ENCODE measurements around the gene ADAMTSL5.

Gene ADAMTSL5

DNA sequence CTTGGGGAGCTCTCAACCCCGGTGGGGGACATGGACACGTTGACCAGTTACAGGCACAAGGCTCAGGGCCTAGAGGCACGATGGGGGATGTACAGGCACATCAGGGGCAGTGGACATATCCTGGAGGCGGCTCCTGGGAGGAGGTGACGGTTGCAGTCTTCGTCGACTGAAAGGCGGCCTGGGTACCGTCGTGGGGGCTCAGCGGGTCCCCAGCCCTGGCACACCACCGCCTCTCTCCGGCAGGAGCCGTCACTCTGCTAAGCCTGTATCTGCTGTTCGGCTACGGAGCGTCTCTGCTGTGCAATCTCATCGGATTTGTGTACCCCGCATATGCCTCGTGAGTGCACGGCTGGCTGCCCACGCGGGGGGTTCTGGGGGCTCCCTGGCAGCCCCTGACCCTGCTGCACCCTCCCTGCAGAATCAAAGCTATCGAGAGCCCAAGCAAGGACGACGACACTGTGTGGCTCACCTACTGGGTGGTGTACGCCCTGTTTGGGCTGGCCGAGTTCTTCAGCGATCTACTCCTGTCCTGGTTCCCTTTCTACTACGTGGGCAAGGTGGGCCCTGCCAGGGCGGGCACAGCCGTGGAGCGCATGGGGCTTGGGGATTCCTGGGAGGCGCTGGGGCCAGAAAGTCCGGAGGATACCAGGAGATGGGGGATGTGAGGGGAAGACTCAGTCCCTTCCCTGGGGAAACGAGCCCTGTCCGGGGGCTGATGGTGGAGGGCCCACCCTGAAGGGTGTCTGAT is 17.6 kb downstream of the ADAMTSL5 start:
- no peak for DNase-seq

DNA sequence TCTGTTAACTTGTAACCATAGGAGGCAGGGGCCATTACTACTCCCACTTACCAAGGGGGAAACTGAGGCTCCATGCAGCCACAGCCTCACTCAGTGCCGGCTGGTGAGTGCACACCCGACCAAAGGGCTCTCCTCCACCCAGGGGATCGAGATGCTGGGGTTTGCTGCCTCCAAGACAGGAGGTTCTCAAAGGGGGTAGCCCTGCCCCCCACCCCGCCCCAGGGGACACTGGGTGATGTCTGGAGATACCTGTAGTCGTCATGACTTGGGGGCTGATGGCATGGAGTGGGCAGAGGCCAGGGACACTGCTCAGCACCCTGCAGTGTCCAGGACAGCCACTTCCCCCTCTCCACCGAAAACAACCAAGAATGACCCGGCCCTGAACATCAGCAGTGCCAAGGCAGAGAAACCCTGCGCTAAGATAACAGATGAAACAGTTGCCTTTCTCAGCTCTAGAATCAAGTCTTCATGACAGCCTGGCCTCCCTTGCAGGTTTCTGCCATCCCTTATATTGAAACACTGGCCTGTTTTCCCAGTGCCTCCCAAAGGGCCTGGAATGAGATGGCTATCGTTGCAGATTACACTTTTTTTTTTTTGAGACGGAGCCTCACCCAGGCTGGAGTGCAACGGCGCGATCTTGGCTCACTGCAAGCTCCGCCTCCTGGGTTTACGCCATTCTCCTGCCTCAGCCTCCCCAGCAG is 18.6 kb downstream of the ADAMTSL5 start:
- DNase-seq: no peak

- no peak for DNase-seq
Measured at GRCh38 chr19:1492474-1493006, 20.3 kb downstream of the ADAMTSL5 start.

DNA sequence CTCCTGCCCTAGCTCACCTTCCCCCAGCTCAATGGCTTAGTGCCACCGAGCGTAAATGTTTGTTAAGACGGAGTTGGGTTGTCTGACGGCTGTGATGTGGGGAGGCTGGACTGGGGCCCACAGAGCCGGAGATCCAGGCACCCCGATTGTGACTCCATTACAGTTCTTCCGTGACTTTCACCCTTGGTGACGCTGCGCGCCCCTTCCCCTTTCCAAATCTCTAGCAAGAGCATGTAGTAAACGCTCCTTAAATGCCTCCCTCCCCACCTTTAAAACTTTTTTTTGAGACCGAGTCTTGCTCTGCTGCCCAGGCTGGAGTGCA is 21.0 kb downstream of the ADAMTSL5 start:
- DNase-seq: no peak

- DNase-seq: no peak
Measured at GRCh38 chr19:1491114-1491848, 21.5 kb downstream of the ADAMTSL5 start, which contains the start of gene REEP6. Gene REEP6 (plus strand): TSS chr19:1491181. CDS start chr19:1491270, 89 bp downstream.

- peak; percentile 98 for DNase-seq
Measured at GRCh38 chr19:1490311-1491113, 22.3 kb downstream of the ADAMTSL5 start, which contains the start of gene PCSK4. Gene PCSK4 (minus strand): TSS chr19:1490350. CDS start chr19:1490346, 4 bp downstream.

DNA sequence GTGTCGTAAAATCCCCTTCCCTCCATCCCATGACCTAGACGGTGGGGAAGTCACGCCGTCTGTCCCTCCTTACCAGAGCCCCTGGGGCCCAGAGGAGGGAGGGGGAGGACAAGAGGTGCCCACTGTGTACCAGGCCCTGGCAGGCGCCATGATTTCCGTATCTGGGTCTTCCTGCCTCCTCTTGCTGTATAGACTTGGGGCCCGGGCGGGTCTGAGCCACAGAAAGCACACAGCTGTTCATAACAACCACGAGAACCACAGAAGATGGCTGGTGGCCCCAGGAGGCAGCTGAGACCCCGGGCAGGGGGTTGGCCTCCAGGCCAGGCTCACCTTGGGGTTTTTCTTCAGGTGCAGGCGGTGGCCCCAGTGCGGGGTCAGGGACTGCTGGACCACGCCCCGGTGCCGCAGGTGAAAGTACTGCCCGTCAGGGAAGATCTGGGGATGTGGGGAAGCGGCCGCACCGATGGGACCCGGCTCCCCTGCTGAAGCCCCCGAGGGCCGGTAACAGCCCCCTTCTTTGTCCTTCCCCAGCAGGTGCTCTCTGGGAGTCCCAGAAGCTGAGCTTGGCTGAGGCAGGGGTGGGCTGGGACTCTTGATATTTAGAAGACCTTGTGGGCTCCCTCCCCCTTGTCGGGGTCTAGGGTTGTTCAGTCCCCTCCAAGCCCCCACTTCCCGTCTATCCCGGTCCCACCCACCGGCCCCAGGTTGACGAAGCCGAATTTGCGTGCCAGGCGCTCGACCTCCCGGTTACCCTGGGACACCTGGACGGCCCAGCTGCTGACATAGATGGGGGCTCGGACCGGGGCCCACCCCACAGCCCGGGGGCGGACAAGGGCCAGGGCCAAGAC is 23.1 kb downstream of the ADAMTSL5 start:
- DNase-seq: no peak

- DNase-seq: no peak
Measured at GRCh38 chr19:1488282-1488601, 24.6 kb downstream of the ADAMTSL5 start.

DNA sequence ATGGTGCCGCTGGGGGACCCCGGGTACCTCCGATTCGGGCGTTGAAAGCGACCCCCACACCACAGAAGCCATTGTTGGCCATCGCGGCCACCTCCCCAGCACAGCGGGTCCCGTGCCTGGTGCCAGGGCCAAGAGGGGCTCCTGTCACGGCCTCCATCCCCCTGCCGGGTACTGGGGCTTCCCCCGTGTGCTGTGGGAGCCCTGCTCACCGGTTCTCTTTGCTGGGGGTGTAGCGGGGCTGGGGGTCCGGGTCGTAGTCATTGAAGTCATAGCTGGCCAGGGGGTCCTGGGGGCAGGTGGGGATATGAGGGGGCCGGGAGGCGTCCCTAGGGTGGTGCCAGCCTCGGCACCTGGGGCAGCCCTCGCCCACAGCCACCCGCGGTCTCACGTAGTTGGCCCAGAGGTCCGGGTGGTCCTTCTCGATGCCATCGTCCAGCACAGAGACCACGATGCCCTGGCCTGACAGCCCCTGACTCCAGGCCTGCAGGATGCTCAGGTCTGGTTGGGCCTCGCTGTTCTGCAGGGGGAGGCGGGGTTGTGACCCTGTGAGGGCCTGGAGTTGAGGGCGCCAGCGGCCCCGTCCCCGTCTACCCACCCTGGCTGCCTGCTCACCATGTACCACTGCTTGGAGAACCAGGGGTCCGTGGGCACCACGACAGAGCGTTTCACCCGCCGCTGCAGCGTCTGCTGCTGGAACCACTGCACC is 25.1 kb downstream of the ADAMTSL5 start:
- DNase-seq: no peak

- DNase-seq: no peak
Measured at GRCh38 chr19:1486720-1487575, 25.9 kb downstream of the ADAMTSL5 start.

DNA sequence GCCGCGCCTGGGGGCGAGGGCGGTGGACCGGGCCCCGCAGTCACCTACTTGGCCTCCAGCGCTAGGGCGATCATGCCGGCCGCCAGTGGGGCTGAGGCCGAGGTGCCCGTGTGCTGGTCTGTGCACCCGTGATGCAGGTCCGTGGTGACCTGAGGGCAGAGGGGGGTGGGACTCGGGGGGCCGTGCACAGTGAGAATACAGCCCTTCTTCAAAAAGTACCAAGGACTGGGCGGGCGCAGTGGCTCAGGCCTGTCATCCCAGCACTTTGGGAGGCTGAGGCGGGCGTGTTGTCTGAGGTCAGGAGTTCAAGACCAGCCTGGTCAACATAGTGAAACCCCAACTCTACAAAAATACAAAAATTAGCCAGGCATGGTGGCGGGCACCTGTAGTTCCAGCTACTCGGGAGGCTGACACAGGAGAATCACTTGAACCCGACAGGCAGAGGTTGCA is 28.8 kb downstream of the ADAMTSL5 start:
- no peak for DNase-seq

DNA sequence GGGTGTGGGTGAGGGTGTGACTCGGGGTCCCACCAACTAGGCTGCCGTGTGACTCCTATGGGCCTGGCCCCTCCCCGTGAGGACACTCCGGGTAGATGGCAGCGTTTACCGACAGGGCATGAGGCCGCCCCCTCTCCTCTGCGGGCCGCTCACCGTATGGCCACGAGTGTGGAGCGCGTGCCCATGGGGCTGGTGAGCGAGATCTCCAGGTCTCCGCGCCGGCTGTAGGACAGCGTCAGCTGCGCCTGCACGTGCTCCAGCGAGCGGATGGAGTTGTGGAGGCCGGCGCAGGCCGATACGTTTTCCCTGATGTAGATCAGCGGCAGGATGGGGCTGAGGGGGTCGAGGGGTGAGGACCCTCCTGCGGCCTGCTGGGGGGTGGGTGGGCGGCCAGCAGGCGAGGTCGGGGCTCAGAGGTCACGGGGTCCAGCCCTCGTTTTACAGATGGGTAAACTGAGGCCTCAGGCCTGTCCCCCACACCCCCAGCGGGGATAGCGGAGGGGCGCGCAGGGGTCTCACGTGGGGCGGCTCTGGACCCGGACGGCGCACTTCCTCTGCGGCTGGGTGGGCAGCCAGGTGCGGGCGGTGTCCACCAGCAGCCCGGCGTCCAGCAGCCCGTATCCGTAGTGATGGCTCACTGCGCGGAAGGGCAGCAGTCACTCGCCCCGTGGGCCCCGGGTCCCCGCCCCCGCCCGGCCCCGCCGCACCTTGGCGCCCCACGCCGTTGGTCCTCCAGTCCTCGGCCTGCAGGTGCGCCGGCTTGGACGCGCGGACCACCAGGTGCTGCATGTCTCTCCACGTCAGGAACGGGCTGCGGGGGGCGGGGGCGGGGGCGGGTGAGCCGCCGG is 29.5 kb downstream of the ADAMTSL5 start:
- no peak for DNase-seq

GRCh38 chr19:1482361-1483130 is 30.3 kb downstream of the ADAMTSL5 start:
- DNase-seq: no peak

DNA sequence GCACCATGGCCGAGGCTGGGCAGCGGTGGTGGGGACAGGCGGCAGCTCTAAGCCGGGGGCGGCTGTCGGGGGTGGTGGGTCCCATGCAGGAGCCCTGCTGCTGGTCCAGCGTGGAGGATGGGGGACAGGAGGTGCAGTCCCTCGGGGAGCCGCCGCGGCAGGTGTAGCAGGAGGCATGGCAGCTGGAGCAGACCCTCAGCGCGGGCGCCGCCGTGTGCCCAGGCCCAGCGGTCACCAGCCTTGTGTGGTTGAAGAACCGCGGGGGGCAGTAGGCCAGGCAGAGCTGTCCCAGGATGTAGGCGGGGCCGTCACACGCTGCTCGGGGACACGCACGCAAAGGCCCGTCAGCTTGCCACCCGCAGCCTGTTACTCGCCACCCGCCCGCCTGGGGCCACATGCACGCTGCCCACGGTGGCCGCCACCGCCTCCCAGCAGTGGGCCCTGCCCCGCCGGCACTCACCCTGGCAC is 30.9 kb downstream of the ADAMTSL5 start:
- no peak for DNase-seq

GRCh38 chr19:1481224-1481892 is 31.5 kb downstream of the ADAMTSL5 start:
- no peak for DNase-seq

- peak; percentile 75 for DNase-seq
Measured at GRCh38 chr19:1478934-1479707, 33.7 kb downstream of the ADAMTSL5 start, which contains the start of gene C19orf25. Gene C19orf25 (minus strand): TSS chr19:1479215. CDS start chr19:1478903, 312 bp downstream.
